HCT116 (cell line): Measurements from ENCODE around the gene FOXO3. TPM values are rescaled to one million over a fixed set of nuclear protein-coding genes. Genes with fewer than 3 reads are reported as not detected.

Source experiments
- ATAC-seq: fragments of 200-7000 bp; cut with Tn5 transposase; 2 replicates; pipeline ENCODE4 v1.9.1; 2020; ENCODE audit warnings: mild to moderate bottlenecking, moderate library complexity
- BruUV-seq: library from RNA; stranded (reverse); fragments of 400-500 nt; replicated peaks from 2 replicates; lab custom pipeline; 2021; lab: Mats Ljungman, UMichigan
- CTCF ChIA-PET: fragments of 300-600 bp; sonication (Branson Sonifier 250); formaldehyde crosslinking; loops from one replicate; lab custom pipeline; 2021; ENCODE audit warnings: antibody characterized with exemption; lab: Charles Lee
- POLR2A ChIA-PET: fragments of 300-600, 350-600 bp; sonication (Branson Sonifier 250); formaldehyde crosslinking; loops from one replicate; lab custom pipeline; 2021; ENCODE audit warnings: antibody characterized with exemption; lab: Charles Lee
- RAD21 ChIA-PET, 2 experiments: fragments of 300-600 bp; sonication (Branson Sonifier 250); formaldehyde crosslinking; loops; one replicate each; lab custom pipeline; 2023; ENCODE audit warnings: low total read pairs in 2 of 2; ENCODE audit not compliant: uncharacterized antibody in 2 of 2, unreplicated experiment in 2 of 2, low non-redundant PET in 1 of 2; lab: Charles Lee
- DNase-seq: peaks from one replicate; pipeline ENCODE4 v3.0.0-alpha.2; 2010; ENCODE audit warnings: low read depth, low spot score
- H2AFZ ChIP-seq: fragments of 200-600 bp; shearing (Covaris generic), sonication (generic); 2 replicates; pipeline ENCODE4 v1.6.1; 2017; ENCODE audit warnings: low read depth, mixed run types, mixed read lengths, antibody characterized with exemption, low read length; ENCODE audit not compliant: poor library complexity, severe bottlenecking
- H3K27ac ChIP-seq: 2 replicates; pipeline ENCODE4 v1.5.1; 2012; ENCODE audit warnings: low read depth, low read length
- H3K27me3 ChIP-seq: fragments of 200-600 bp; sonication (generic); 2 replicates; pipeline ENCODE4 v1.6.1; 2016; ENCODE audit warnings: mixed run types, low read length, mixed read lengths; ENCODE audit not compliant: insufficient read depth
- H3K36me3 ChIP-seq, 2 experiments: fragments of 200-500 bp in 1 of 2; fragments of 200-600 bp in 1 of 2; sonication (Bioruptor generic) in 1 of 2; sonication (generic) in 1 of 2; 2 replicates each; pipeline versions ENCODE4 v1.5.1 to v1.6.1; 2014 to 2016; ENCODE audit warnings: low read length in 2 of 2, inconsistent platforms in 1 of 2, mixed read lengths in 1 of 2, mixed run types in 1 of 2; ENCODE audit not compliant: insufficient read depth in 2 of 2, control insufficient read depth in 1 of 2
- H3K4me1 ChIP-seq, 2 experiments: fragments of 200-600 bp in 1 of 2; sonication (generic) in 1 of 2; 2 replicates each; pipeline versions ENCODE4 v1.5.1 to v1.6.1; 2012 to 2017; ENCODE audit warnings: low read length in 2 of 2, inconsistent platforms in 1 of 2, mild to moderate bottlenecking in 1 of 2, mixed read lengths in 1 of 2, mixed run types in 1 of 2, moderate library complexity in 1 of 2; ENCODE audit not compliant: insufficient read depth in 2 of 2, control insufficient read depth in 1 of 2
- H3K4me2 ChIP-seq: fragments of 200-600 bp; sonication (generic); 2 replicates; pipeline ENCODE4 v1.6.1; 2017; ENCODE audit warnings: mixed run types, low read length, mixed read lengths
- H3K4me3 ChIP-seq, 2 experiments: fragments of 200-600 bp in 1 of 2; sonication (generic) in 1 of 2; replicated peaks in 1 of 2; 2 replicates each; pipeline ENCODE4 v1.5.1; 2011 to 2016; ENCODE audit warnings: low read length in 2 of 2, control low read depth in 1 of 2, low read depth in 1 of 2, mild to moderate bottlenecking in 1 of 2, mixed read lengths in 1 of 2, mixed run types in 1 of 2
- H3K79me2 ChIP-seq: fragments of 200-600 bp; sonication (generic); 2 replicates; pipeline ENCODE4 v1.6.1; 2017; ENCODE audit warnings: mild to moderate bottlenecking, mixed run types, low read length, moderate library complexity, mixed read lengths; ENCODE audit not compliant: insufficient read depth
- H3K9ac ChIP-seq: fragments of 200-600 bp; sonication (generic); 2 replicates; pipeline ENCODE4 v1.6.1; 2016; ENCODE audit warnings: low read length, mixed read lengths
- H3K9me2 ChIP-seq: fragments of 200-600 bp; sonication (generic), shearing (Covaris generic); 2 replicates; pipeline ENCODE4 v1.6.1; 2017; ENCODE audit warnings: mixed run types, mild to moderate bottlenecking, moderate library complexity; ENCODE audit not compliant: insufficient read depth
- H3K9me3 ChIP-seq, 2 experiments: fragments of 200-500 bp in 1 of 2; fragments of 200-600 bp in 1 of 2; sonication (Bioruptor generic) in 1 of 2; sonication (generic) in 1 of 2; 2 replicates each; pipeline ENCODE4 v1.6.1; 2014 to 2017; ENCODE audit warnings: low read length in 2 of 2, mixed read lengths in 2 of 2, inconsistent platforms in 1 of 2, low read depth in 1 of 2, mild to moderate bottlenecking in 1 of 2, mixed run types in 1 of 2, moderate library complexity in 1 of 2; ENCODE audit not compliant: control insufficient read depth in 1 of 2, insufficient read depth in 1 of 2
- H4K20me1 ChIP-seq: fragments of 200-600 bp; sonication (generic), shearing (Covaris generic); 2 replicates; pipeline ENCODE4 v1.6.1; 2017; ENCODE audit warnings: mixed run types, mild to moderate bottlenecking, moderate library complexity; ENCODE audit not compliant: insufficient read depth
- CBX3 ChIP-seq: IDR thresholded peaks from 2 replicates; pipeline ENCODE4 v1.6.1; 2012; ENCODE audit warnings: low read depth
- CEBPB ChIP-seq: IDR thresholded peaks from 2 replicates; pipeline ENCODE4 v1.6.1; 2012; ENCODE audit warnings: low read depth
- EGR1 ChIP-seq: IDR thresholded peaks from 2 replicates; pipeline ENCODE4 v1.6.1; 2012; ENCODE audit warnings: low read depth
- ELF1 ChIP-seq: IDR thresholded peaks from 2 replicates; pipeline ENCODE4 v1.6.1; 2012; ENCODE audit warnings: low read depth, borderline replicate concordance
- EZH2phosphoT487 ChIP-seq: fragments of 200-600 bp; IDR thresholded peaks from 2 replicates; pipeline ENCODE4 v1.6.1; 2018; ENCODE audit warnings: antibody characterized with exemption, borderline replicate concordance
- FOSL1 ChIP-seq: IDR thresholded peaks from 2 replicates; pipeline ENCODE4 v1.6.1; 2012; ENCODE audit warnings: low read depth
- JUND ChIP-seq: IDR thresholded peaks from 2 replicates; pipeline ENCODE4 v1.6.1; 2012
- POLR2A ChIP-seq: IDR thresholded peaks from 2 replicates; pipeline ENCODE4 v1.7.0; 2011; ENCODE audit warnings: borderline replicate concordance; ENCODE audit not compliant: insufficient read depth, insufficient read length; ENCODE audit errors: extremely low read depth
- SIN3A ChIP-seq: IDR thresholded peaks from 2 replicates; pipeline ENCODE4 v1.6.1; 2012; ENCODE audit warnings: low read depth
- SP1 ChIP-seq: IDR thresholded peaks from 2 replicates; pipeline ENCODE4 v1.6.1; 2012; ENCODE audit warnings: low read depth
- SRF ChIP-seq: IDR thresholded peaks from 2 replicates; pipeline ENCODE4 v1.6.1; 2012; ENCODE audit warnings: low read depth
- ZFX ChIP-seq: fragments of 450-650 bp; IDR thresholded peaks from 2 replicates; pipeline ENCODE4 v1.6.1; 2017
- ZNF274 ChIP-seq: fragments of 200-500 bp; sonication (Bioruptor generic); IDR thresholded peaks from 2 replicates; pipeline ENCODE4 v1.6.1; 2014; ENCODE audit warnings: mild to moderate bottlenecking, low read depth, low read length, inconsistent platforms
- intact Hi-C: fragments of 100-400 bp; cut with micrococcal nuclease; formaldehyde crosslinking; loops from 2 replicates; pipeline ENCODE4 v1.10.0; 2022
- total RNA-seq: library from RNA; stranded (reverse); gene quantifications from one replicate; pipeline ENCODE4 v1.2.1, GENCODE V29; 2021; ENCODE audit not compliant: unreplicated experiment
- TF ChIP-seq, protein P1 (sequence below): IDR thresholded peaks from 2 replicates; pipeline ENCODE4 v1.6.1; 2012
- TF ChIP-seq, protein P2 (sequence below): IDR thresholded peaks from 2 replicates; pipeline ENCODE4 v1.6.1; 2012; ENCODE audit warnings: low read depth
- TF ChIP-seq, protein P3 (sequence below): IDR thresholded peaks from 2 replicates; pipeline ENCODE4 v1.6.1; 2011; ENCODE audit warnings: mild to moderate bottlenecking, low read length, moderate library complexity; ENCODE audit not compliant: insufficient replicate concordance; ENCODE audit errors: extremely low read depth

Gene FOXO3
- total RNA-seq, 1 experiment from 2014 or later = 40.0 TPM

DNA sequence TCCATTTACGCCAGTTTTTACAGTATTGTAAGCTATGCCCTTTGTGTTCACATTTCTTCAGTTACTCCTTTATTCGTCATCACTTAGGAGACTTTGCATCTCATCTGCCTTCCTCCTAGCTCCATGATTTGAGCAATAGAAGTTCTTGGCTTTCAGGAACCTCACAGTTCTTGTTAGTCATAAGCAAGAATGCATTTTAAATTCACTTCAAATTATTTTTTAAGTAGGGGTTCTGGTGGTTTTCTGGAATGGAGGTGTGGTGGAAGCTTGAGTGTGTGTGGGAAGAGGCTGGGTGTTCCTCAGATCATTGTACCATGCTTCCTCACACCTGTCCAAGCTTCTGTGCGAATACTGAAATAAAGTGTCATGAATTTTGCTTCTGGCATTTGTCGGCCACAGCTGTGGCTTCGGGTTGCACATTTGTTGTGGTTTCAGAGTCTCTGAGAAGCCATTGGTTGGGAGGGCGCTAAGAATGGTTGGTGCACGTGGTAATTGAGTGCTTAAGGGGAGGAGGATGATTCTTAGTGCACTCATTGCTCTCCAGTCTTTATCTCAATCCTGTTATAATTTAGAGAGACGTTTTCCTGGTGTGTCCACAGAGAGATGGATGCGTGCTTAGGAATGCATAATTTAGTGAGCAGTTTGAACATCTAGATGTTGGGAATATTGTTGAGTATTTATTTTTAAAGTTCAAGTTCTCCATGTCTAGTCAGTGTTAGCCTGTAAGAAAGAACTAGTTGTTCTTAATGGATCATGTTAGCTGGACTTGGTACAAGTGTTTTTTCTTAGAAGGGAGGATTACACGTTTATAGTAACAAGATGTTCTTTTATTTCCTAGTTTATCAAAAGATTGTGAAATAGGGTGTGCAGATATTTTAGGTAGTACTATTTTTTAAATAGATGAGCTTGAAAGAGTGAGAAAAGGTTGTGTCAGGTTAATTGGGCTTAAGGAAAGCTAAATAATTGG lies 31.9 kb downstream of the FOXO3 start:
- Histone ChIP-seq H3K79me2 (peaks cover 98% of the 10 kb centered on the region), H3K27me3 (no peaks in the 10 kb centered on the region), H3K9me2 (no peaks in the 10 kb centered on the region), H2AFZ (no peak overlapping the region), H3K9ac (no peak overlapping the region), H3K36me3 (no peaks in the 10 kb centered on the region), H3K9me3 (no peaks in the 10 kb centered on the region), H4K20me1 (peaks cover 6% of the 10 kb centered on the region; the same call in 1 of the 2 replicates), H3K4me2 (no peak overlapping the region), H3K27ac (no peak overlapping the region), H3K4me3 (no peak overlapping the region), H3K4me1 (peaks cover 29 to 34% of the 10 kb centered on the region in 2 experiments)
- intact Hi-C loops = no loop called here
- peak; percentile 37; the same call in 1 of the 2 replicates for ATAC-seq
- no TSS peak for BruUV-seq
- DNase-seq = no peak
- ChIA-PET RAD21 (no interaction called here), POLR2A (no interaction called here), CTCF (no interaction called here)
- TF ChIP-seq FOSL1 = no peak
- TF ChIP-seq, protein P1, sequence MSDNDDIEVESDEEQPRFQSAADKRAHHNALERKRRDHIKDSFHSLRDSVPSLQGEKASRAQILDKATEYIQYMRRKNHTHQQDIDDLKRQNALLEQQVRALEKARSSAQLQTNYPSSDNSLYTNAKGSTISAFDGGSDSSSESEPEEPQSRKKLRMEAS = no peak

DNA sequence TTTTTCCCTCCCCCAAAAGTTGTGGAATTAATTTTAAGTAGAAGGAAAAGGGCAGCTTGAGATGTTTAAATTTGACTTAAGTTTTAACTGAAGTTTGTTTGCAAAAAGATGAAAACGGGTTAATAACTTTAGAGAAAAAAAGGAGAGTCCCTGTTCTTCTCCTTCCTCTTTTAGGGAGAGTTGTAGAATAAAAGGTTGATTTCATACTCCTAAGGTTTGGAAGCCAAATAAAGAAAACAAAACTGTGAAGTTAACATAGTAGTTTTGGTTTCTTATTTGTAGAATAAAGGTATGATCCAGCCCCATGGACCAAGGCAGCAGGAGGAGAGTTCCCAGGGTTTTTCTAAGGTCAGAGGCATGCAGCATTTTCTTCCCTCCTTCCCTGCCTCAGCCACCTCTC lies 33.4 kb downstream of the FOXO3 start:
- Histone ChIP-seq H2AFZ (no peak overlapping the region), H3K4me3 (no peak overlapping the region), H3K4me2 (no peak overlapping the region), H3K27ac (no peak overlapping the region), H4K20me1 (peaks cover 3% of the 10 kb centered on the region; the same call in 1 of the 2 replicates), H3K36me3 (no peaks in the 10 kb centered on the region), H3K9me3 (no peaks in the 10 kb centered on the region), H3K79me2 (peaks cover 98% of the 10 kb centered on the region), H3K9me2 (no peaks in the 10 kb centered on the region), H3K27me3 (no peaks in the 10 kb centered on the region), H3K9ac (no peak overlapping the region), H3K4me1 (peaks cover 14 to 19% of the 10 kb centered on the region in 2 experiments)
- no TSS peak for BruUV-seq
- ChIA-PET RAD21 (no interaction called here), CTCF (no interaction called here), POLR2A (no interaction called here)
- intact Hi-C loops = no loop called here
- no peak for ATAC-seq
- DNase-seq = no peak
- no peak for TF ChIP-seq POLR2A
- TF ChIP-seq, protein P2, sequence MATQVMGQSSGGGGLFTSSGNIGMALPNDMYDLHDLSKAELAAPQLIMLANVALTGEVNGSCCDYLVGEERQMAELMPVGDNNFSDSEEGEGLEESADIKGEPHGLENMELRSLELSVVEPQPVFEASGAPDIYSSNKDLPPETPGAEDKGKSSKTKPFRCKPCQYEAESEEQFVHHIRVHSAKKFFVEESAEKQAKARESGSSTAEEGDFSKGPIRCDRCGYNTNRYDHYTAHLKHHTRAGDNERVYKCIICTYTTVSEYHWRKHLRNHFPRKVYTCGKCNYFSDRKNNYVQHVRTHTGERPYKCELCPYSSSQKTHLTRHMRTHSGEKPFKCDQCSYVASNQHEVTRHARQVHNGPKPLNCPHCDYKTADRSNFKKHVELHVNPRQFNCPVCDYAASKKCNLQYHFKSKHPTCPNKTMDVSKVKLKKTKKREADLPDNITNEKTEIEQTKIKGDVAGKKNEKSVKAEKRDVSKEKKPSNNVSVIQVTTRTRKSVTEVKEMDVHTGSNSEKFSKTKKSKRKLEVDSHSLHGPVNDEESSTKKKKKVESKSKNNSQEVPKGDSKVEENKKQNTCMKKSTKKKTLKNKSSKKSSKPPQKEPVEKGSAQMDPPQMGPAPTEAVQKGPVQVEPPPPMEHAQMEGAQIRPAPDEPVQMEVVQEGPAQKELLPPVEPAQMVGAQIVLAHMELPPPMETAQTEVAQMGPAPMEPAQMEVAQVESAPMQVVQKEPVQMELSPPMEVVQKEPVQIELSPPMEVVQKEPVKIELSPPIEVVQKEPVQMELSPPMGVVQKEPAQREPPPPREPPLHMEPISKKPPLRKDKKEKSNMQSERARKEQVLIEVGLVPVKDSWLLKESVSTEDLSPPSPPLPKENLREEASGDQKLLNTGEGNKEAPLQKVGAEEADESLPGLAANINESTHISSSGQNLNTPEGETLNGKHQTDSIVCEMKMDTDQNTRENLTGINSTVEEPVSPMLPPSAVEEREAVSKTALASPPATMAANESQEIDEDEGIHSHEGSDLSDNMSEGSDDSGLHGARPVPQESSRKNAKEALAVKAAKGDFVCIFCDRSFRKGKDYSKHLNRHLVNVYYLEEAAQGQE = no peak
- TF ChIP-seq CBX3 = no peak
- no peak for TF ChIP-seq EGR1
- TF ChIP-seq SP1 = no peak
- no peak for TF ChIP-seq CEBPB
- no peak for TF ChIP-seq JUND
- TF ChIP-seq, protein P3, sequence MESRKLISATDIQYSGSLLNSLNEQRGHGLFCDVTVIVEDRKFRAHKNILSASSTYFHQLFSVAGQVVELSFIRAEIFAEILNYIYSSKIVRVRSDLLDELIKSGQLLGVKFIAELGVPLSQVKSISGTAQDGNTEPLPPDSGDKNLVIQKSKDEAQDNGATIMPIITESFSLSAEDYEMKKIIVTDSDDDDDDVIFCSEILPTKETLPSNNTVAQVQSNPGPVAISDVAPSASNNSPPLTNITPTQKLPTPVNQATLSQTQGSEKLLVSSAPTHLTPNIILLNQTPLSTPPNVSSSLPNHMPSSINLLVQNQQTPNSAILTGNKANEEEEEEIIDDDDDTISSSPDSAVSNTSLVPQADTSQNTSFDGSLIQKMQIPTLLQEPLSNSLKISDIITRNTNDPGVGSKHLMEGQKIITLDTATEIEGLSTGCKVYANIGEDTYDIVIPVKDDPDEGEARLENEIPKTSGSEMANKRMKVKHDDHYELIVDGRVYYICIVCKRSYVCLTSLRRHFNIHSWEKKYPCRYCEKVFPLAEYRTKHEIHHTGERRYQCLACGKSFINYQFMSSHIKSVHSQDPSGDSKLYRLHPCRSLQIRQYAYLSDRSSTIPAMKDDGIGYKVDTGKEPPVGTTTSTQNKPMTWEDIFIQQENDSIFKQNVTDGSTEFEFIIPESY = no peak
- no peak for TF ChIP-seq ZNF274
- TF ChIP-seq ZFX = no peak
- no peak for TF ChIP-seq SRF
- TF ChIP-seq EZH2phosphoT487 = no peak
- TF ChIP-seq ELF1 = no peak
- no peak for TF ChIP-seq SIN3A
